Stimulated activated CD8-positive, alpha-beta memory T cell treated with anti-CD3 and anti-CD28 coated beads, Interleukin-7, amount 100 ng/mL, for 4 hours (primary cell): ENCODE measurements around the gene PACS2.
"Not testable (repeated sequence)": the region's sequence is repeated elsewhere in the genome, so short reads cannot be mapped to it uniquely, and the experiment has no call there.

Experiments used
- DNase-seq, 2 donors: peaks; one replicate each; pipeline ENCODE4 v3.0.0-alpha.2; 2020; ENCODE audit warnings: low read depth in 2 of 2

Gene PACS2

GRCh38 chr14:105314287-105315200 is at the start of gene PACS2:
Gene PACS2 (plus strand): TSS chr14:105314748. CDS start chr14:105314919, 171 bp downstream.
- peak in 1 of 2 donors; percentile 77 for DNase-seq

- no peak for DNase-seq
These were observed 46.6 kb upstream of the PACS2 start for GRCh38 chr14:105267820-105268548.

DNA sequence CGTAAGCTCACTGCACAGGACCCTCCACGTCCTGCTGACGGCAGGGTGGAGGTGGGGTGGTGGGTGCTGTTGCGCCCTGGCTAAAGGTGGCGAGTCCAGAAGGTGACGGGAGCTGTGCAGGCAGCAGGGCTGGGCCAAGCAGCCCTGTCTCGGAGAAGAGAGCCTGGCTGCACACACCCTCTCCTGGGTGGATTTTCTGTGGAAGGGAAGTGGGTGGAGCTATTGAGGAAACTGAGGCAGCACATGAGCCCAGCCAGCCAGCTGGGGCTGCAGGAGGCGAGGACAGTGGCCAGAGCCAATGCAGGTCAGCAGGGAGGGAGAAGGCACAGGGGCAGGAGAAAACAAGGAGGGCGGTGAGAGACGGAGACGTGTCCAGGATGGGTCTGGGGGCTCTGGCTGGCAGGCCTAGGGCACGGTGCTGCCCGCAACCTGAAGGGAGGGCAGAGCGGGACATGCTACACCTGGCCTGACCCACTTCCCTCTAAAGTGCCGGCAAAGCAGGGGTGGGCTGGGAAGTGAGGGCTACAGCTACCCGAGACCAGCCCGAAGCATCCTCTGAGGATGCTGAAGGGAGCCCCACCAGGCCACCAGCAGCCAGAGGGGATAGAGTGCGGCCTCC is 45.7 kb upstream of the PACS2 start:
- DNase-seq, result no peak

DNA sequence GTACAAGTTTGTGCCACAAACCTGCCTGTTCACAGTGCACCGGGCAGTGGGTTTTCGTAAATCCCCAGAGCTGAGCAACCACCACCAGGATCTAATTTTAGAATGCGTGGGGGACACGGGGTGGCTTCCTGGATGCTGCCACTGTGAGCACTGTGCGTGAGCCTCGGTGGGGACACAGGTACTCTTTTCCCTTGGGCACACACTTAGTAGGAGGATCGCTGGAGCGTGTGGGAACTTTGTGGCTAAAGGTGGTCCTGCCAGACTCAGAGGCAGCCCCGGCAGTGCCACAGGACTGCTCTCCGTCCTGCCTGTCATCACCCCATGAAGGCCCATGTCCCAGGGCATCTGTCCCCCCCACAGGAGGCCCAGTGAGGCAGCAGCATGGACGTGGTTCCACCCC is 45.1 kb upstream of the PACS2 start:
- no peak for DNase-seq

GRCh38 chr14:105271224-105271890 is 43.2 kb upstream of the PACS2 start:
- DNase-seq, result no peak

GRCh38 chr14:105272623-105273022 is 41.9 kb upstream of the PACS2 start:
- no peak for DNase-seq

- no peak for DNase-seq
These were observed 41.5 kb upstream of the PACS2 start for GRCh38 chr14:105273062-105273461.

DNA sequence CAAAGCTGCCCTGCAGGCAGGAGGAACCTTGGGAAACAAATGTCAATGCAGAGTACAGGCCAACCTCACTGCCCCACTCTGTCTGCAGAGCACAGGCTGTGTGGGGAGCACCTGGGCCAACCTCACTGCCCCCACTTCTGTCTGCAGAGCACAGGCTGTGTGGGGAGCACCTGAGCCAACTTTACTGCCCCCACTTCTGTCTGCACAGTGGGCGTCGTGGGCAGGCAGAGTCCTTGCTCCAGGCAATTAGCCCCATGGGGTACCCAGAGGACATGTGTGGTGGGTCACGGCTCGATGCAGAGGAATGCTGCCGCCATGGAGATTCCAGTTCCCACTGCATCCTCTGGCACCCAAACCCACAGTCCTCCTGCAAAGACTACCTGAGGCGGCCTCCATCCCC is 39.9 kb upstream of the PACS2 start:
- DNase-seq, result no peak

GRCh38 chr14:105275267-105275946 is 39.1 kb upstream of the PACS2 start:
- no peak for DNase-seq

DNA sequence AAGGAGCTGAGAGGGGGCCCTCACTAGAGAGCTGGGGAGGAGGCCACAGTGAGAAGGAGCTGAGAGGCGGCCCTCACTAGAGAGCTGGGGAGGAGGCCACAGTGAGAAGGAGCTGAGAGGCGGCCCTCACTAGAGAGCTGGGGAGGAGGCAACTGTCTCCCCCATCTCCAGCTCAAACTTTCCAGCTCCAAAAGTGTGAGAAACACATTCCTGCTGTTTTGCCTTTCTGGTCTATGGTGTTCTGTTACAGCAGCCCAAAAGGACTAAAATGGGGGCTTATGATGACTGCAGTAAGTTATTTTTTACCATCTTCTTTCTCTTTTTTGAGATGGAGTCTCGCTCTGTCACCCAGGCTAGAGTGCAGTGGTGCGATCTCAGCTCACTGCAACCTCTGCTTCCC is 37.1 kb upstream of the PACS2 start:
- DNase-seq, result not testable (repeated sequence)

DNA sequence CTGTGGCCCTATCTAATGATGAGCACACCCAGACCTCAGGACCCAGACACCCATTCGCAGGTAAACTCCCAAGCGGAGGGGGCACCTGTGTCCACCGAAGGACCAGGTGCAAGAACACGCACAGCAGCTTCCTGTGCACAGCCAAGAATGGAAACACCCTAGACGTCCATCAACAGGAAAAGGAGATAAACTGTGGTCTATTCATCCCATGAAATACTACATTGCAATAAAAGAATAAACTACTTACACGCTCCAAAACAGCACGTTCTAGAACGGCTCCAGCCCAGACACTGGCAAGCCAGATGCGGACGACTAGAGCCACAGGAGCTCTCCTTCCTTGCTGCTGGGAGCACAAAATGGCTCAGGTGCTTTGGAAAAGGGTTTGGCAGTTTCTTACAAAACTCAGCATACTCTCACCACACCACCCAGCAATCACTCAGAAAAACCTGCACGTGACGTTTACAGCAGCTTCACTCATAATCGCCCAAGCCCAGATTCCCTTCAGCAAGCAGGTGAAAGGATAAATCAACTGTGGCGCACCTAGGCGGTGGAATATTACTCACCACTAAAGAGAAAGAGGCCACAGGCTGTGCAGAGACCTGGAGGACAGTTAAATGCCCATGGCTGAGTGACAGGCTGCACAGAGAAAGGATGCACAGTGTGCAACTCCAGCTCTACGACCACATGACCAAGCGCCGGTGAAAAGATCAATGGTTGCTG is 34.7 kb upstream of the PACS2 start:
- DNase-seq, result no peak

- DNase-seq, result no peak
These were observed 34.0 kb upstream of the PACS2 start for GRCh38 chr14:105280525-105280924.

DNA sequence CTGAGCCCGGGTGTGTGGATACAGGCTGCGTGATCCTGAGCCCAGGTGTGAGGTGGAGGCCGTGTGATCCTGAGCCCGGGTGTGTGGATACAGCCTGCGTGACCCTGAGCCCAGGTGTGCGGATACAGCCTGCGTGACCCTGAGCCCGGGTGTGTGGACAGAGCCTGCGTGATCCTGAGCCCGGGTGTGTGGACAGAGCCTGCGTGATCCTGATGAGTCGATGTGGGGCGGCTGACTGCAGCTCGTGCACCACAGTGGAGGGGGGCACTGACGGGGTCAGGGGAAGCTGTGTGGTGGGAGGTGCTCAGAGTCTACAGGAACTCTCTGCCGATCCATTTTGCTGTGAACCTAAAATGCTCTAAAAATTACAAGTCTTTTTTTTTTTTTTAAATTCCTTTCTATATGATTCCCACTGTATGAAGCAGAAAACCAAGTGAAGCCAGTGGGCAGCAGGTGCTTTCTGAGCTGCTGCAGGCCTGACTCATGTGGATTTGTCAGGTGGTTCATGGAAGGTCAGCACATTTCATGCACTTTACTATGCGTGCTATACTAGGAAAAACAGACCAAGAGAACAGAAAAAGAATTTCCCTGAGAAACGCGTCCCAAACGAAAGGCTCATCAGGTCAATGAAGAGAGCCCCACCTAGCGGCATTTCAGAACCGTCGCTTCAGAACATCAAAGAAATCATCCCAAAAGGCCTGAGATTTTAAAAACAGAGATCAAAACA is 33.0 kb upstream of the PACS2 start:
- peak in 1 of 2 donors; percentile 10 for DNase-seq

- no peak for DNase-seq
These were observed 32.3 kb upstream of the PACS2 start for GRCh38 chr14:105282098-105282725.

DNA sequence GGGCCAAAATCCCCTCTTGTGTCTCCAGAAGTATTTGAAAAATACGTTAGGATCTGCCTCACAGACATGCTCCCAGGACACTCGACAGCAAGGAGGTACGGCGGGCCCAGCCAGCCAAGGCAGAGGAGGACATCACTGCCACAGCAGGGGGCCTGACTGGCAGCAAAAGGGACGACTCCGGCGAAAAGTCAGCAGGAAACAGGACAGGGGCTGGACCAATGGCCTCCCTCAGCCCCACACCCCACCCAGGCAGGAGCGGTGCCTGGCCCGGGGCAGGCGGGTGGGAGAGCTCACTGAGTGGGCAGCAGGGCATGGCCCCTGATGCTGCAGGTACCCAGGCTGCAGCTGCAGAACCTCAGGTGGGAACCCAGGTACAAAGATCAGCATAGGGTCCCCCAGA is 31.5 kb upstream of the PACS2 start:
- no peak for DNase-seq

- no peak for DNase-seq
These were observed 30.6 kb upstream of the PACS2 start for GRCh38 chr14:105283899-105284298.

DNA sequence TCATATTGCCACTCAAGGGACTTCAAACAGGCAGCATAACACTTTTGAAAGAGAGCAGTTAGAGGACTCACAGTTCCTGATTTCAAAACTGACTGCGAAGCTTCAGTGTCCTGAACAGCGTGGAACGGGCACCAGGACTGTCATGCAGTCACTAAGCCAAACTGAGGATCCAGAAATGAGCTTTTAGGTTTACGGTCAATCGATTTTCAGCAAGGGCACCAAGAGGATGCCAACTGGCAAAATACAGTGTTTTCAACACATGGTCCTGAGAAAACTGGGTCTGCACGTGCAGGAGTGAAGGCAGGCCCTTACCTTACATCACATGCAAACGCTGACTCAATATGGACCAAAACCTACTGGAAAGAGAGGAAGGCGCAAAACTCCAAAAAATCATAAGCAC is 29.4 kb upstream of the PACS2 start:
- DNase-seq, result no peak

GRCh38 chr14:105286759-105287144 is 27.8 kb upstream of the PACS2 start:
- no peak for DNase-seq

DNA sequence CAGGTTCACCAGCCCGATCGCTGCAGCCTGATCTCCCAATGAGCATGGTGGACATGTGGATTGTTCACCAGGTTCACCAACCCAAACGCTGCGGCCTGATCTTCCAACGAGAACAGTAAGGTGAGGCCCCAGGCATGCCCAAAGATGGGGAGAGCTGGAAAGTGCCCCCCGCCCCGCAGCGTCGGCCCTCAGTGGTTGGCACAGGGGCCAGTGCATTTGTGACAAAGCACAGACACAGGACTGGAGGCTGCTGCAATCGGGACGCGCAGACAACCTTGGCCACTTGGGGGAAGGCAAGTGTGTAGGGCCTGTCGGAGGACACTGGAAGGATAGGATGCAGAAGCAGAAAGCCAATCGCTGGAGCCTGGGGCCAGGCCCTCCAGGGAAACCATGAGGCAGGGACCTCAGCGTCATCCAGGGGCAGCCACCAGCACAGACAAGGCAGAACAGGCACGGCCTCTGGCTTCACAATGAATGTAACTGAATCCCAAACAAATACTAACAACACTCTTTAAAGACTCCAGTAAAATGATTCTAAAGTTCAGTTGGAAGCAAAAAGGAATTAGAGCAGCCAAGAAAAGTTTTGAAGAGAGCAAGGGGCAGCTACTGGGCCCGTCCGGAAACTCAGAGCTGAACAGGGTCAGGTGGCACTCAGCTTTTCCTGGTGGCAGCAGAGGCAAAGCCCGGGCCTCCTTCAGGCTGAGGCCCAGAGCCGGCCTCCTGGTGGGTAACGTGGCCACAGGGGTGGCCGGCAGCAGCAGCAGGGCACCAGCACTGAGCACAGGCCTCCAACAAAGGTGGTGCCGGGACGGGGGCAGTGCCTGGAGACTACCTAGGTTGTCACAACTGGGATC is 27.1 kb upstream of the PACS2 start:
- DNase-seq, result no peak
